Glomerular visceral epithelial cell (primary cell): ENCODE measurements around the gene PMEPA1.

Source experiments
- DNase-seq: peaks from one replicate; pipeline ENCODE4 v3.0.0-alpha.2; 2016; ENCODE audit errors: extremely low spot score

PMEPA1 gene

DNA sequence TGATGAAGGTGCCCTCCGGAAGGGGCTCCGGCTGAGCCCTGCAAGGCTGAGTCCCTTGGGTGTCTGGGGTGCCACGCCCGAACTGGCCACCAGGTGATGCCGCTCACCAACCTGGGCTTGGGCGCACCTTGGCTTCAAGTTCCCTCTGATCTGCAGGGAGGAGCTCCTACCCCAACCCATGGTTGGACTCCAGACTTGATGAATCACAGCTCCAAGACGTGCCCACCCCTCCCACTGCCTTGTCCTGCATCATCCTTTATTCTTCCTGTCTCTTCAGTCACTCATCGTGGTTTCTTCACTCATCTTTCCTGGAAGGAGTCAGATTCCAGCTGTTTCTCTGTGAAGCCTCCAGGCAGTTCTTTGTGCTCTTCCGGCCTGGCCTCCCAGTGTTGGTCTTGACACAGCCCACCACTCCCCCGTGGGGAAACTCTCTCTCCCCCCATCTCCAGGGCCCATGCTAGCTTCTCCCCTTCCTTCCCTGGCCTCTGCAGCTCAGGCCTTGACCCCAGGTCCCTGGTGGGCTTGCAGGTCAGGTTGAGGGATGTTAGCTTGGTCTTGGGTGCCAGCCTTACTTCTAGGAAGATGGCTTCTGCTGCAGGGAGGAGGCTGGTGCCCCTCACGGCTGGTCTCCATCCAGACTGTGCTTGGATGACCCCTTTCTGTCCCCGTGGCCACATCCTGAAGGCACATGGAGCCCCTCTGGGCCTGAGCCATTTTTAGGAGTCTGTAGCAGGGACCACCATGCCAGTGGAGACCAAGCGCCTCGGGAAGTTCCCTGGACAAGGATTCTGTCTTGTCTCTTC is 87.0 kb downstream of the PMEPA1 start:
- peak; percentile 90 for DNase-seq

DNA sequence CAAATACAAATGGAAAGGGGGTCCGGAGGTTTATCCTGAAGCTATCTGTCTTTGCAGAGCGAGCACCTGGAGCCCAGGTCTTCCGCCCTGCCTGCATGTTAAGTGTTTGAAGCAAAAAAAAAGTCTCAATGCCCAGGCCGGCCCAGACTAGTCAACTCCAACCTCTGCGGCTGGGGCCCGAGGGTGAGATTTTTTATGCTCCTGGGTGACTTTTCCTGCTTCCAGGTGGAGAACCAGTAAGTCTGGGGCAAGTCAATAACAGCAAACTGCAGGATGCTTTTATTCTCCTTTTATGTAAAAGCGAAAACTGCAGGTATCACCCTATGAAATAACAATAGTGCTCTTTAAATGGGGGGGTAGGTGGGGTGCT is 87.6 kb downstream of the PMEPA1 start:
- DNase-seq, result no peak

DNA sequence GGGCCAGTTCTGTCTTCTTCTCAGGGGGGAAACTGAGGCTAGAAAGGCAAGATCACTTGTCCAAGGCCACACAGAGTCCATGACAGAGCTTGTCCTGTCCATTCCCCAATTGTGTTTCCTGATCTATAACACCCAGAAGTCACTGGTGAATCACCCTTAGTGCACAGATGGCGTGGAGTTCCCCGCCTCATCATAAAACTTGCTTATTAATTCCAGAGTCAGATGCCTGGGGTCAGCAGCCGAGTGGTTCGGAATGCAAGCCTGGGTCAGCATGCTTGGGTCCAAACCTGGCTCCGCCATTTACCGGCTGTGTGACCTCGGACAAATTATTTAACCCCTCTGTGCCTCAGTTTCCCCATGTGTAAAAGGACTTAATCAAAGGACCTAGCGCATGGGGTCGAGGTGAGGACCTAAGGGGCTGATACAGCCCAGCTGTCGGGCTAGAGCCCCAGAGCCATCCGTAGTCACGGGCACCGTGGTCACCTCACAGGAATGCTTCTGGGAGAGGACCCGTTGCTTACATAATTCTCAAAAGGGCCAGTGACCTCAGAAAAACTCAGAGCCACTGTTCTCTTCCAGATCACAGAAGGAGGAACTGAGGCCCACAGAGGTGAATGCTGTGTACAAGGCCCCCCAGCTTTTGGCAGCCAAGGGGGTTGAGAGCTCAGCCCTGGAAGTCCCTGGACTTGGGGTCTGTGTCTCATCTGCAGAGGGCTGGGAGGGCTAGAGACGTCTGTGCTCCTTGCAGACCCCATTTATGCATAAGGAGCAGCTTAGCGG is 88.2 kb downstream of the PMEPA1 start:
- no peak for DNase-seq

DNA sequence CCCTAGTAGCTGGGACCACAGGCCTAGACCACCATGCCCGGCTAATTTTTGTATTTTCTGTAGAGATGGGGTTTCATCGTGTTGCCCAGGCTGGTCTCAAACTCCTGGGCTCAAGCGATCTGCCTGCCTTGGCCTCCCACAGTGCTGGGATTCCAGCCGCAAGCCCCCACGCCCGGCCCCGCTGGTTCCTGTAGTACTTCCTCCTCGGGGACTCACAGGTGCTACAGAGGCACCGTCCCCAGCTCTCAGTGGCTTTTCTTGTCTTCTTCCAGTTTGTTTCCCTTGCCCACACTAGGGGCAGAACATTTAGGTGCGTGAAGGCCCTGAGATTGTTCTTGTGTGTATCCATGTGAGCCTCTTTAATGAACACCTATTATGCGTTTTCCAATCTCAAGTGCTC is 88.8 kb downstream of the PMEPA1 start:
- DNase-seq, result no peak

DNA sequence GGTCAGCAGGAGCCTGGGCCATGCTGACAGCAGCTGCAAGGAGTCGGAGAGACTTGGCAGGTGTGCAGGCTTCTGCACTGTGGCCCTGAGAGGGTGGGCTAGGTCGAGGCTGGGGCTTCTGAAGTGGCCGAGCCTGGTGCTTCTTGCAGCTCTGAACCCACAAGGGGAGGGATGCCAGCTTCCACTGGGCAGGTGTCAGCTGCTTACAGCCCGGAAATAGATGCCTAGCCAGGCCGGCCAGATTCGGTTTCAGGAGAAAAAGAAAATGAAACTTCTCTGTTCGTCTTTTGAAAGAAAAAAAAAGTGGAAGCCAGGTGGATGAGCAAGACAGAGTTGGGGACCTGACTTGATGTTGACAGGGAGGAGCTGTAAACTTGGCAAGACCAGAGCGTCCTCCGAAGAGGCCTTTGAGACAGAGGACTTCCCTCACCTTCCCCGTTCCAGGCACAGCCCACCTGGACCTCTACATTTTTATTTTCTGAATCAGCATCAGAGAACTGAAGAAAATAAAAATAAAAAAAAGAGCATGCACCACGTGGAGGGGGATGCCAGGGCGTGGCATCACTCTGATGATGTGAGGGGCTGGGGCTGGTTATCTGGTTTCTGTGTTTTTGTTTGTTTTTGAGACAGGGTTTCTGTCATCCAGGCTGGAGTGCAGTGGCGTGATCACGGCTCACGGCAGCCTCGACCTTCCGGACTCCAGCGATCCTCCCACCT is 89.4 kb downstream of the PMEPA1 start, which contains the start of gene ZBP1:
ZBP1 (minus strand) TSS at position 153 of the 717 bp plus-strand sequence; CDS start at position 22, 131 bp downstream.
- DNase-seq, result no peak

DNA sequence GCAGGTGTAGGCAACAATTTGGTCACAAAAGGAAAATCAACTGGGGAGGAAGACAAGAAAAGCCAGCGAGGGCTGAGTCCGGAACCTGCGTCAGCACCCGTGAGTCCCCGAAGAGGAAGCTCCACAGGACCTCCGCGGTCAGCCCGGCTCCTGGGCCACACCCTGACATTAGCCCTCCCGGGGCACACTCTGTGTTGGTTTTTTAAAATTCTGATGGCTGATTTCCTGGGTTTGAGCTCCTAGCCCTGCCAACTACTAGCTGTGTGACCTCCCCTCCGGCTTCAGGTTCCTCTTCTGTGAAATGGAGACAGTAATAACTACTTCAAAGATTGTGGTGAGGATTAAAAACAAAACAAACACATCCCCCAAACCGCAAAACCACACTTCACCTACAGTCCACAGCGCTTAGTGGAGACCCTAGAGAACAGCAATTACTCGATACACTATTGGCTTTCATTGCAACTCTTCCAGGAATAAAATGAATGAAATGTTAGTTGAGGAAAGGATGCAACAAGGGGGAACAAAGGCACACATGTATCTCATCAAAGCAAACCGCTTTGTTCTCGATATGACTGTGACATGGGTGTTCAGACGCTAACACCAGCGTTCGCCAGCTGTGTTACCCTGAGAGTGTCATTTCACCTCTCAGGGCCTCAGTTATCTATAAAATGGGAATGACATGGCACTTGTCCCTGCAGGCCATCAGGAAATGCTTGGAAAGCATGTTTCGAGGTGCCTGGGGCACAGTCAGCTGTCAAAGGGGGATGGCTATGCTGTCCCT is 90.6 kb downstream of the PMEPA1 start:
- DNase-seq, result no peak

DNA sequence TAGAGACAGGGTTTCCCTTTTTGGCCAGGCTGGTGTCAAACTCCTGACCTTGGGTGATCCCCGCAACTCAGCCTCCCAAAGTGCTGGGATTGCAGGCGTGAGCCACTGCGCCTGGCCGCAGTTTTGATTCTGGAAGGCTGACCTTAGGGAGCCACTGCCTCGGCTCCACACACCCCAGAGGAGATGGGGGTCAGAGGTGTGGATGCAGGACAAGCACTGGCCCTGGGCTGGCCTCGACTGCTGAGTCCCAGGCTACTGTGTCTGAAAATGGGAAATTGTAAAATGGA is 91.1 kb downstream of the PMEPA1 start:
- no peak for DNase-seq

DNA sequence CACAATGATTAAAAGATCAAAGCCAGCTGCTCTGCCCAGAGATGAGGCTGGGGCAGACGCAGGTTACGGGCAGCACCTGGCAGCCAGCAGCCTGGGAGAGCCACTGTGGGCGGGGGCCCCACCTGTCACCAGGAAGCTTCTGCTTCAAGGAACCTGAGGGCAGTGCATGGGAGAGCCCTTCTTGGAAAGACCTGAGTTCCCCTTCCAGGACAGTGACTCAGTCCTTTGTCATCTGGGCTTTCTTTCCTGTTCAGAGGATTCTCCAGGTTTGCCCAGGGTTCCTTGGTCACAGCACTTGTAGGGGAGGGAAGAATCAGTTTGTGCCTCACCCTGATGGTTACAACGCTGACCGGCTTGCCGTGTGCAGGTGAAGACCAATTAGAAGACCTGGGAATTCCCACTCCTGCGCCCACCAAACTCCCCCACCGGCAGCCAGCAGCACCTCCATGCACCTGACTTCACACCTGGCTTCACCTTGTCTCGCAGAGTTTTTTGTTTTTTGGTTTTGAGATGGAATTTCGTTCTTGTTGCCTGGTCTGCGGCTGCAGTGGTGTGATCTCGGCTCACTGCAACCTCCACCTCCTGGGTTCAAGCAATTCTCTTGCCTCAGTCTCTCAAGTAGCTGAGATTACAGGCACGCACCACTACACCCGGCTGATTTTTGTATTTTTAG is 91.6 kb downstream of the PMEPA1 start:
- peak; percentile 61 for DNase-seq

DNA sequence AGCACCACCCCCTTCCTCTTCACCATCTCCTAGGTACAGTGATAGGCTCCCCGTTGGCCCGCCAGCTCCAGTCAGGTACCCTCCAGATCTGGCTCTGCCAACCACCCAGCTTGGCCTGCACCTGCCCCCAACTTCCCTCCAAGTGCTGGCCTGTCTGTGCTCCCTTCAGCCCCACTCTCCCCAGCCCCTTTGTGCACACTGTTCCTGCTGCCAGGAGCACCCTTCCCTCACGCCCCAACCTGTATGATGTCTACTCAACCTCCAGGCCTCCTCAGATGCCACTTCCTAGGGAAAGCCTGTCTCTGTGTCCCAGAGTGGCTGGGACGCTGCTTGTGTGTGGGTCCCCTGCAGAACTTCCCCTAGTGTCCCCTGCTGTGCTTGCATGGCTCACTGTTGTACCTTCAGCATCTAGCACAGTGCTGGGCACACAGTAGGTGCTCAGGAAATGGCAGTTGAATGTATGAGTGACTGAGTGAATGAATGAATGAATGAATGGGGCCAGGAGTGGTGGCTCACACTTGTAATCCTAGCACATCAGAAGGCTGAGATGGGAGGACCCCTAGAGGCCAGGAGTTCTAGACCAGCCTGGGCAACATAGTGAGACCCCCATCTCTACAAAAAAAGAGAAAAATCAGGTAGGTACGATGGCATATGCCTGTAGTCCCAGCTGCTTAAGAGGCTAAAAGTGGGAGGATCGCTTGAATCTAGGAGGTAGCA is 92.6 kb downstream of the PMEPA1 start:
- DNase-seq, result no peak

DNA sequence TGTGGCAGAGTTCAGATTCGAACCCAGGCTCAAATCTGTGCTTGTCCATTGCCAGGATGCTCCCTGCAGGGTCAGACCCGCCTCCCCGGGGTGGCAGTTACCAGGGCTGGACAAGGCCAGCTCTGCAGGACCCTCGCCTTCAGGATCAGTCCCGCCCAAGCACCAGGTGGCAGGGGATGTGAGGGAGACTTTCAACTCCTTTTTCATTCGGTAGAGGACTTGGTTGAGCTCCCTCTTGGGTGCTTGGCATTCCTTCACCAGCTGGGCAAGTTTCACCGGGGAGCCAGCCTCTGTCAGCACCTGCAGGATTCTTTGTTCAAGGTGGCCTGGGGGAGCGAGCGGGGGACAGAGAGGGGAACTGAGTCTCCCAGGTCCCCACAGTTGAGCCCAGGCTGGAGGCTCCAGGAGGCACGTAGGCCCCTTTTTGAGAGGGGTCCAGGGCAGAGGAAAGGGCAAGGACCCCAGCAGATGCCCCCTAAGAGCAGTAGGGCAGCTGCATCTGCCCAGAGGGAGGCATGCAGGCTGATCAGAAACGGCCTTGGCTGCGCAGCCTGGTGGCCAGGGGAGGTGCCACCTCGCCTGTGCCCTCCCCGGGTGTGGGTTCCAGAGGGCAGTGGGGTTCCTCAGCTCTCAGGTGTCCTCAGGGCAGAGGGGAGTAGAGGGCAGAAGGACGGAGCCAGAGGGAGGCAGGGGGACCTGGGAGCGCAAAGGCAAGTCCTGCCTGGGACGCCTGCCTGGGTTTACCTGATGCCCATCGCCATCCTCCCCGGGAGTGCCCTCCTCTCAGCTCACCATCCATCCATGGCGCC is 93.5 kb downstream of the PMEPA1 start:
- no peak for DNase-seq

DNA sequence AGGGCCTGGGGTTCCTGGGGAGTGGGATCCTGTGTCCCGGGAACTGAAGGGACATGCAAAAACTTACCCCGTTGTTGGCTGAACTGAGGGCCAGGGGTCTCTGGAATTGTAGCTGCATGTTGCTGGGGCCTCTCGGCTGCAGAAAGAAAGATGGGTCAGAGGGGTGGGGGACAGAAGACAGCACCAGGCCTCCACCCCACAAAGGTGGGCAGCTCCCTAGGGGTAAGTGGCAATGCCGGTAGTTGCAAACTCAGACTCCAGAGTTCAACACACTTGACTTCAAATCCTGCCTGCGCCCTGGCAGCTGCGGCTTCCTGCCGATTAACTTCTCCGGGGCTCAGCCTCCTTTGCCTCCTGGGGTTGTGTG is 94.4 kb downstream of the PMEPA1 start:
- no peak for DNase-seq

DNA sequence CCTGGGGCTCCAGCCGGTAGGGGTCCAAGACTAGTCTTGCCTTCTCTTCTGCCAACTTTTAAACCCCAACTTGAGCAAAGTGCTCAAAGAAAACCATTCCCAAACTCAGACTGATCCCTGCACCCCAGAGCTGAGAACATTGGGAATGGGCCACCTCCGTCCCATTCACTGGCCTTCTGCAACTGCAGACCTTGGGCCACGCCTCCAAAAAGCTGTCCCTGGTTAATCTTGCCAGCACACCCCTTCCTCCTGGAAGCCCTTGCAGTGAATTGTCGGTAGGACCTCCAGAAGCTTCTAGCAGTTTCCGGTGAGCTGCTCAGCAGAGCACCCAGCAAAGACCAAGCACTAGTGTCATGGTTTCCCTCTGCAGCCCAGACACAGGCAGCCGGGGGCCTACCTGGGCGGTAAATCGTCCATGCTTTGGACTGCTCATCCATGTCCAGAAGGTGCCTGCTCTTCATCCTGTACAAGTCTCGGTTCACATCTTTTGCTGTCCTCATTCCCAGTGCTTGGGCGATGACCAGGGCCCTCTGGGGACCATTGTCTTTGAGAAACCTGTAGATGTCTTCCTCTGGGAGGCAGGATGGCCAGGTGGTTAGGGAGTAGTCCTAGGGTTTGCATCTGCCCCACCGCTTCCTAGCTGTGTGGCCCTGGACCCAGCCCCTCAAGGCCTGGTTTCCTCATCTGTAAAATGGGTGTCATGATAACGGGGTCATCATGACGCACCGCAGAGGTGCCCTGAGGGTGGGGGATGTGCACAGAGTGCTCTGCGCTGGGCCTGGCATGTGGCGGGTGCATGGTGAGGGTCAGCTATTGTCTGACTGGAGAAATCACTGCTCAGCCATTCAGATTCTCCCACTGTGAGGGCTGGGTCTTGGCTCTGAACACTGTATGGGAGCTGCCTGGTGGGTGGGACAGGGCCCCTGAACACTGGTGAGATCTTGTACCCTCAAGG is 95.0 kb downstream of the PMEPA1 start:
- no peak for DNase-seq

DNA sequence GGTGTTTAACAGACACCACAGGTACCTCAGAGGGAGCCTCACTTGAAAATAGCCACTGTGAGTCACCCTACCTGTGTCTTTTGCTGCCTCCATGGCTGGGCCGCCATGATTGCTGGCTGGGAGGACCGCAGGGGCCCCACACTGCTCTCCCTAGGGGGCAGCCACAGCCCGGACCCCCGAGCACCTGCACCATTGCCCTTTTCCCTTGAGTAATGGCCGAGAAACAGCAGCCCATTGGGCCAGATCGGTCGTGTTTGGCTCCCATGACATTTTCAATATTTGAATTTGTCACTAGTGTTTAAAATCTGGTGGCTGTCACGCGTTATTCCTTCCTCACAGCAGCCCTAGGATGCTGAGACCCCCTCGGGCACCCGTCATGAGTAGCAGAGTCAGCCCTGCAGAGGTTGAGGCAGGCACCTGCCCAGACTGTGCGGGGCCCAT is 96.3 kb downstream of the PMEPA1 start:
- DNase-seq, result no peak

DNA sequence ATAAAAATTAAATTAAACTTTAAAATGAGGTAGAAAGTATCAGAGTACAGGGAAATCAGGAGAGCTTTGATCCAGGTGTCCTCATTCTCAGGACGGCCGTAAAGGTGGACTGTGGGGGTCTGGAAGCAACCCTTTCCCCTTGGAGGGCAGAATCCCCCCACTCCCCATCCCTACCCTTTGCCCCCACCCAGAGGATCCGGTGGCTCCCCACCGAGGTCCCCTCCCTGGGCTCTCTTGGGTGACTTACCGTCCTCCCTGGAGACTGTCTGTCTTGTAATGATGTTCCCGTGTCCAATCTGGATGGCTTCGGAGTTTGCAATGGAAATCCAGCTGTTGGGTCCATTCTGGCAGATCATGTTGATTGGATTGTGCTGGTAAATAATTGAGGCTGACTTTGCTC is 96.9 kb downstream of the PMEPA1 start:
- DNase-seq, result no peak

DNA sequence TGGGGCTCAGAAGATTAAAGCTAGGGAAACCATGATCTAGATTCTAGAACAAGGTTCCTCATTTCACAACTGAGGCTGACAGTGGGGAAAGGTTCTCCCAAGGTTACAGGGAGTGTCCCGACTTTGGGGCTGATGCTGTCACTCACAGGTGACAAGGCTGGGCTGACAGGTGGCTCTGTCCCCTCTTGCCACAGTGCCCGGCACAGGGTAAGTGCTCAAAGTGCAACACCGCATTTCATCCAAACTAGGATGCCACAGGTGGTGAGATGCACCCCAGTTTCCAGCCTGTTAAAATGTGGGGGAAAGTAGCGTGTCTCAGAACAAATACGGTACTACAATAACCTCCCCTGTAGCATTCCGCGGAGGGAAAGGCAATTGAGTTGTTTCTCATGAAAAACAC is 97.4 kb downstream of the PMEPA1 start:
- no peak for DNase-seq

DNA sequence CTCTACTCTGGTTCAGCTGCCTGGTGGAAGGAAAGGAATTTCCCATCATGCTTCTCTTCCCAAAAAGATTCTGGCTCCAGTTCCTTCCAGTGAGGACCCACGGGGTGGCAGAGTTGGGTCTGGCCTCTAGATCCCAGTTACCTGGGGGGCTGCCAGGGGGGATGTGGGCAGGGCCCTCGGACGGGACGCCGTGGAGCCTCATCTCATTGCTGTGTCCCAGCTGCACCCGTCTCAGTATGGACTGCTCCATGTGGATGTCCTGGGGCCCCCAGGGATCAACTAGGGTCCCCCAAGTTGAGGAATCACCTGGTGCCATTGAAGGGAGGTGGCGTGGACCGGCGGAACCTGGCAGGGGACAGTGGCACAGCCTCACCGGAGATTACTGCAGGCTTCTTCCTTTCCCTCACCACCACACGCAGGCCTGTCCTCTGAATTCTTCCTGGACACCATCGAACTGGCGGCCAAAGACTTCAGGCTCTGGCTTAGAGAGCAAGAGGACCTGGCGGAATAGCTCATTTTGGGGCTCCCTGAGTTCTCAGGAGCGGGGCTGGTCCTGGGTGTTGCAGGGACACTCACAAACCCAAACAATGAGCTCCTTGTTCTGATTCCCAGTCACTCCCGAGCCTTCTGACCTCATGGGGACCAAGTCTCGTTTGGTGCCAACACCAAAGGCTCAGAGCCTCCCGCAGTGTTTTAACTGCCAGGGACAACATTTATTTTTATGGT is 98.1 kb downstream of the PMEPA1 start:
- no peak for DNase-seq

DNA sequence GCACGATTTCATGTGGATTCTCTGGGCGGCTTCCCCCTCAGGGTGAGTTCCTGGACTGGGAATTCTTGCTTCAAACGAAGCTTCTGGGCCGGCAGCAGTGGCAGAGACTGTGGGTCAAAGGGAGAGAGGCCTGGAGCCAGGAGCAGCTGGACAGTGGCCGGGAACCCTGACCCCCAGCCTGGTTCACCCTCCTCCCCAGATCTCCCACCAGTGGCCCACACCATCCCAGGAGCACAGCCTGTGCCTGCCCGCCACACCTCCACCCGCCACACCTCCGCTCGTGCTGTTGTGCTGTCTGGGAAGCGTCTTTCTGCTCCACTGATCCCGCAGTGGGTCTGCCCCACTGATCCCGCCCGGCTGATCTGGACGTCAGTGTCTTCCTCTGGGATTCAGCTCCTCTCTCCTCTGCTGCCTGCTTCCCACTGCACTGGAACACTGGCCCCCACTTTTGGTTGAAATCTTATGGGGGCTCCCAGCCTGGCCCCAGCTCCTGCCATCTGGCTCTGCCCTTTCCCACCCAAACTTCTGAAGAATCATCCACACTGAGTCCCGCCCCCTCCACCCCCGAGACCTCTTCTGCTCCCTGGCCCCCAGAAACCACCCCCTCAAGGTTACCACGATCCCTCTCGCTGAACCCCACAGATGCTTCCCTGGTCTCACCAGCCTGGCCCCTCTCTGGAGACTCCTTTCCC is 99.4 kb downstream of the PMEPA1 start:
- no peak for DNase-seq

DNA sequence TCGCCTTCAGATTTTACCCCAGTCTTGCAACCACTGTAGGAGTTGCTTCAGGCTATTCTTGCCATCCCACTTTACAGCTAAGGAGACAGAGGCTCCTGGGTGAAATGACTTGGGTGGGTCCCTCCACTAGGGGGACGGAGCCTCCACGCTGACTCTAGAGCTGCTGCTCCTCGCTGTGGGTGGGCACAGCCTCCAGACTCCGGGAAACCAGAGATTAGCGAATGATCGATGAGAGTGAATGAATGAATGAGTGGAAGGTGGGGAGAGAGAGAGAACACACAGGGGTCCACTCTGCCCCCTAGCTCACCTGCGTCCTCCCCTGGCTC is 100.0 kb downstream of the PMEPA1 start:
- no peak for DNase-seq
